ENCODE measurements around the gene CLCN6. TPM values are rescaled to one million over a fixed set of nuclear protein-coding genes. Genes with fewer than 3 reads are reported as not detected.

Gene CLCN6
- total RNA-seq, 1 donor from 2014 or later, result 11.2 TPM

- H3K9me3 Mint-ChIP-seq, result no peaks in the 10 kb centered on the region
- H3K4me3 Mint-ChIP-seq, result no peak within 1 kb of the TSS
- intact Hi-C loops (cut with micrococcal nuclease), result no loop called here
- H3K27ac Mint-ChIP-seq, result no peak within 1 kb of the TSS
- H3K27me3 Mint-ChIP-seq (ENCODE audit: insufficient read depth), result peaks cover 6% of the 10 kb centered on the region
- peaks cover 10% of the 10 kb centered on the region for H3K36me3 Mint-ChIP-seq (ENCODE audit: low read depth)
- peaks cover 4% of the 10 kb centered on the region for H3K4me1 Mint-ChIP-seq (ENCODE audit: low read depth)
- DNase-seq (ENCODE audit: low spot score), result no peak
These were observed 41.8 kb downstream of the CLCN6 start, which contains the start of gene NPPA for GRCh38 chr1:11847667-11848372. Gene NPPA, minus strand, starts transcription at chr1:11847783. Its CDS starts 99 bp downstream, at chr1:11847684.

- Mint-ChIP-seq H3K27ac (no peak overlapping the region), H3K27me3 (ENCODE audit: insufficient read depth) (peaks cover 6% of the 10 kb centered on the region), H3K4me1 (ENCODE audit: low read depth) (peaks cover 4% of the 10 kb centered on the region), H3K9me3 (no peaks in the 10 kb centered on the region), H3K36me3 (ENCODE audit: low read depth) (peaks cover 10% of the 10 kb centered on the region), H3K4me3 (no peak overlapping the region)
- DNase-seq (ENCODE audit: low spot score), result no peak
- intact Hi-C loops (cut with micrococcal nuclease), result no loop called here
These were observed 42.3 kb downstream of the CLCN6 start for GRCh38 chr1:11848373-11848700.

- H3K27me3 Mint-ChIP-seq (ENCODE audit: insufficient read depth), result peaks cover 6% of the 10 kb centered on the region
- no peaks in the 10 kb centered on the region for H3K9me3 Mint-ChIP-seq
- peaks cover 4% of the 10 kb centered on the region for H3K4me1 Mint-ChIP-seq (ENCODE audit: low read depth)
- DNase-seq (ENCODE audit: low spot score), result no peak
- H3K27ac Mint-ChIP-seq, result no peak overlapping the region
- intact Hi-C loops (cut with micrococcal nuclease), result no loop called here
- H3K4me3 Mint-ChIP-seq, result no peak overlapping the region
- H3K36me3 Mint-ChIP-seq (ENCODE audit: low read depth), result peaks cover 4% of the 10 kb centered on the region
These were observed 44.2 kb downstream of the CLCN6 start for GRCh38 chr1:11850156-11850555.

GRCh38 chr1:11851180-11851579 is 45.2 kb downstream of the CLCN6 start:
- H3K36me3 Mint-ChIP-seq (ENCODE audit: low read depth), result no peaks in the 10 kb centered on the region
- DNase-seq (ENCODE audit: low spot score), result no peak
- no peak overlapping the region for H3K4me3 Mint-ChIP-seq
- no peaks in the 10 kb centered on the region for H3K9me3 Mint-ChIP-seq
- no peaks in the 10 kb centered on the region for H3K4me1 Mint-ChIP-seq (ENCODE audit: low read depth)
- peaks cover 8% of the 10 kb centered on the region for H3K27me3 Mint-ChIP-seq (ENCODE audit: insufficient read depth)
- intact Hi-C loops (cut with micrococcal nuclease), result no loop called here
- no peak overlapping the region for H3K27ac Mint-ChIP-seq

- Mint-ChIP-seq H3K27ac (no peak overlapping the region), H3K4me1 (ENCODE audit: low read depth) (no peaks in the 10 kb centered on the region), H3K4me3 (no peak overlapping the region), H3K9me3 (no peaks in the 10 kb centered on the region), H3K36me3 (ENCODE audit: low read depth) (no peaks in the 10 kb centered on the region), H3K27me3 (ENCODE audit: insufficient read depth) (peaks cover 29% of the 10 kb centered on the region)
- no peak for DNase-seq (ENCODE audit: low spot score)
- intact Hi-C loops (cut with micrococcal nuclease), result no loop called here
These were observed 48.5 kb downstream of the CLCN6 start for GRCh38 chr1:11854519-11854918.

- intact Hi-C loops (cut with micrococcal nuclease), result no loop called here
- Mint-ChIP-seq H3K9me3 (no peaks in the 10 kb centered on the region), H3K27me3 (ENCODE audit: insufficient read depth) (peaks cover 36% of the 10 kb centered on the region), H3K4me3 (no peak overlapping the region), H3K4me1 (ENCODE audit: low read depth) (no peaks in the 10 kb centered on the region), H3K27ac (no peak overlapping the region), H3K36me3 (ENCODE audit: low read depth) (no peaks in the 10 kb centered on the region)
- no peak for DNase-seq (ENCODE audit: low spot score)
These were observed 49.4 kb downstream of the CLCN6 start for GRCh38 chr1:11855430-11855829.

- H3K4me1 Mint-ChIP-seq (ENCODE audit: low read depth), result no peaks in the 10 kb centered on the region
These were observed 50.7 kb downstream of the CLCN6 start for GRCh38 chr1:11856698-11857097.

GRCh38 chr1:11857164-11857851 is 51.3 kb downstream of the CLCN6 start:
- Mint-ChIP-seq H3K4me3 (no peak overlapping the region), H3K27ac (no peak overlapping the region), H3K4me1 (ENCODE audit: low read depth) (no peaks in the 10 kb centered on the region), H3K36me3 (ENCODE audit: low read depth) (no peaks in the 10 kb centered on the region), H3K27me3 (ENCODE audit: insufficient read depth) (peaks cover 37% of the 10 kb centered on the region), H3K9me3 (no peaks in the 10 kb centered on the region)
- intact Hi-C loops (cut with micrococcal nuclease), result no loop called here
- DNase-seq (ENCODE audit: low spot score), result no peak

More at GRCh38 chr1:11856698-11857097, 50.7 kb downstream of the CLCN6 start:
- Mint-ChIP-seq H3K4me3 (no peak overlapping the region), H3K36me3 (ENCODE audit: low read depth) (no peaks in the 10 kb centered on the region), H3K9me3 (no peaks in the 10 kb centered on the region), H3K27ac (no peak overlapping the region), H3K27me3 (ENCODE audit: insufficient read depth) (peaks cover 35% of the 10 kb centered on the region)
- no peak for DNase-seq (ENCODE audit: low spot score)
- intact Hi-C loops (cut with micrococcal nuclease), result no loop called here

- Mint-ChIP-seq H3K4me1 (ENCODE audit: low read depth) (no peaks in the 10 kb centered on the region), H3K27ac (no peak overlapping the region), H3K4me3 (no peak overlapping the region), H3K27me3 (ENCODE audit: insufficient read depth) (peaks cover 39% of the 10 kb centered on the region), H3K36me3 (ENCODE audit: low read depth) (no peaks in the 10 kb centered on the region), H3K9me3 (no peaks in the 10 kb centered on the region)
- intact Hi-C loops (cut with micrococcal nuclease), result no loop called here
- DNase-seq (ENCODE audit: low spot score), result no peak
These were observed 52.2 kb downstream of the CLCN6 start for GRCh38 chr1:11858158-11858557.

- no peak within 1 kb of the TSS for H3K4me3 Mint-ChIP-seq
- H3K27me3 Mint-ChIP-seq (ENCODE audit: insufficient read depth), result peaks cover 43% of the 10 kb centered on the region
- intact Hi-C loops (cut with micrococcal nuclease), result no loop called here
- H3K27ac Mint-ChIP-seq, result no peak within 1 kb of the TSS
- H3K4me1 Mint-ChIP-seq (ENCODE audit: low read depth), result no peaks in the 10 kb centered on the region
- H3K9me3 Mint-ChIP-seq, result no peaks in the 10 kb centered on the region
- no peak for DNase-seq (ENCODE audit: low spot score)
- no peaks in the 10 kb centered on the region for H3K36me3 Mint-ChIP-seq (ENCODE audit: low read depth)
These were observed 52.6 kb downstream of the CLCN6 start, which contains the start of gene NPPB for GRCh38 chr1:11858613-11858967. Gene NPPB, minus strand, starts transcription at chr1:11858945. Its CDS starts 112 bp downstream, at chr1:11858833.

GRCh38 chr1:11858968-11859871 is 53.2 kb downstream of the CLCN6 start:
- Mint-ChIP-seq H3K27ac (no peak overlapping the region), H3K4me1 (ENCODE audit: low read depth) (no peaks in the 10 kb centered on the region), H3K27me3 (ENCODE audit: insufficient read depth) (peaks cover 48% of the 10 kb centered on the region), H3K9me3 (no peaks in the 10 kb centered on the region), H3K4me3 (no peak overlapping the region), H3K36me3 (ENCODE audit: low read depth) (no peaks in the 10 kb centered on the region)
- peak; percentile 52 for DNase-seq (ENCODE audit: low spot score)
- intact Hi-C loops (cut with micrococcal nuclease), result no loop called here

GRCh38 chr1:11860083-11860482 is 54.1 kb downstream of the CLCN6 start:
- no peaks in the 10 kb centered on the region for H3K9me3 Mint-ChIP-seq
- H3K27ac Mint-ChIP-seq, result no peak overlapping the region
- intact Hi-C loops (cut with micrococcal nuclease), result no loop called here
- H3K4me3 Mint-ChIP-seq, result no peak overlapping the region
- H3K36me3 Mint-ChIP-seq (ENCODE audit: low read depth), result no peaks in the 10 kb centered on the region
- peaks cover 51% of the 10 kb centered on the region for H3K27me3 Mint-ChIP-seq (ENCODE audit: insufficient read depth)
- H3K4me1 Mint-ChIP-seq (ENCODE audit: low read depth), result no peaks in the 10 kb centered on the region
- DNase-seq (ENCODE audit: low spot score), result no peak

GRCh38 chr1:11860587-11860986 is 54.6 kb downstream of the CLCN6 start:
- intact Hi-C loops (cut with micrococcal nuclease), result no loop called here
- peaks cover 51% of the 10 kb centered on the region for H3K27me3 Mint-ChIP-seq (ENCODE audit: insufficient read depth)
- no peaks in the 10 kb centered on the region for H3K9me3 Mint-ChIP-seq
- no peak overlapping the region for H3K4me3 Mint-ChIP-seq
- H3K4me1 Mint-ChIP-seq (ENCODE audit: low read depth), result no peaks in the 10 kb centered on the region
- no peak overlapping the region for H3K27ac Mint-ChIP-seq
- DNase-seq (ENCODE audit: low spot score), result no peak
- H3K36me3 Mint-ChIP-seq (ENCODE audit: low read depth), result no peaks in the 10 kb centered on the region

All from activated T-helper 1 cell treated with anti-CD3 and anti-CD28 coated beads, Interleukin-12 subunit alpha, Interleukin-12 subunit beta, Interleukin-2, Interleukin-4 antibody, amounts not matched to agents 30 ng/mL and 10 ng/mL and 1 ng/mL, durations not matched to agents 14 hours and 24 hours and 36 hours (primary cell).